ENCODE data around the gene STEAP2. TPM values are rescaled to one million over a fixed set of nuclear protein-coding genes. Genes with fewer than 3 reads are reported as not detected.
"Not testable (repeated sequence)": the region's sequence is repeated elsewhere in the genome, so short reads cannot be mapped to it uniquely, and the experiment has no call there.

The STEAP2 gene
- total RNA-seq, 1 experiment from 2014 or later: 2.0 TPM

- H3K27me3 ChIP-seq: no peaks in the 10 kb centered on the region
- no peaks in the 10 kb centered on the region for H3K9me3 ChIP-seq
- H3K36me3 ChIP-seq: no peaks in the 10 kb centered on the region
- peak overlapping the region; percentile 87 for H3K4me3 ChIP-seq
- DNase-seq: no peak
Measured at GRCh38 chr7:90244565-90244908, 33.0 kb downstream of the STEAP2 start.

DNA sequence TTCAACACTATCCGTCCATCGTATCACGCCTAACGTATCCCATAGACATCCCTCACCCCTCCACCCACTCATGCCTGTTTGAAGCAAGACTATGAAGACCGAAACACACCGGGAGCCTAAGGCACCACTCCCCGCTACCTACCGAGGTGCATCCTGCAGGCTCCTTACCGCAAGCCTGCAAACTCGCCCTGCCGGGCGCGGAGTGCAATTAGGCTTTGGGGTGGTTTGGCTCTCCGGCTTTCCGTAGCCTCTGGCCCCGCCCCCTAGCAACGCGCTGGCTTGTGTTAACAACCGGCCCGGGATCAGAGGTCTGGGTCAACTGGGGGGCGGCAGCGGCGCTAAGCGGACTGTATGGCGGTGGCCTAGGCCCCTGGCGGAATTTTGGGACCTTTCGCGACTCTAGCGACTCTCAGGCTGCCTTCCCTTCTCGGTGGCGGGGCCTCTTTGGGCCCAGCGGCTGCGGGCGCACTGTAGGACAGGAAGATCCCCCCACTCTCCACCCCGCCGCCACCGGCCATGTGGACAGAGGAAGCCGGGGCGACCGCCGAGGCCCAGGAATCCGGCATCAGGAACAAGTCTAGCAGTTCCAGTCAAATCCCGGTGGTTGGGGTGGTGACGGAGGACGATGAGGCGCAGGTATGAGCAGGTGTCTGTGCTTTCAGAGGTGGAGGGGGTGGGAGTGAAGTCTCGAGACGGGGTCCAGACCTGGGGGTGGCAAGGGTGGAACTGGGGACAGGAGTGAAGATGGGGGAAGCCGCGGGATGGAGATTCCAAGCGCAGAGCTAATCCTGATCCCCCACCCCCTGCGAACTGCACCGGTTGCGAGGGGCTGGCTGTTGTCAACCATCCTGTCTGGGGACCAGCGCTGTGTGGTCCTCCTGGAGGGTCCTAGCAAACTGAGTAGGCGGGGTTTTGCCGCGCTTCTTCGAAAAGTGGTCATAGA is 33.6 kb downstream of the STEAP2 start, which contains the start of gene CFAP69:
Gene CFAP69, plus strand, starts transcription at position 266 of the 943 bp plus-strand sequence. Its CDS starts 251 bp downstream, at position 517.
- Histone ChIP-seq H3K27me3 (no peaks in the 10 kb centered on the region), H3K36me3 (no peaks in the 10 kb centered on the region), H3K4me3 (peak within 1 kb of the TSS; percentile 87), H3K9me3 (no peaks in the 10 kb centered on the region)
- DNase-seq: peak; percentile 85

GRCh38 chr7:90246171-90246570 is 34.6 kb downstream of the STEAP2 start:
- Histone ChIP-seq H3K36me3 (no peaks in the 10 kb centered on the region), H3K4me3 (peak overlapping the region; percentile 87), H3K9me3 (no peaks in the 10 kb centered on the region), H3K27me3 (no peaks in the 10 kb centered on the region)
- no peak for DNase-seq

DNA sequence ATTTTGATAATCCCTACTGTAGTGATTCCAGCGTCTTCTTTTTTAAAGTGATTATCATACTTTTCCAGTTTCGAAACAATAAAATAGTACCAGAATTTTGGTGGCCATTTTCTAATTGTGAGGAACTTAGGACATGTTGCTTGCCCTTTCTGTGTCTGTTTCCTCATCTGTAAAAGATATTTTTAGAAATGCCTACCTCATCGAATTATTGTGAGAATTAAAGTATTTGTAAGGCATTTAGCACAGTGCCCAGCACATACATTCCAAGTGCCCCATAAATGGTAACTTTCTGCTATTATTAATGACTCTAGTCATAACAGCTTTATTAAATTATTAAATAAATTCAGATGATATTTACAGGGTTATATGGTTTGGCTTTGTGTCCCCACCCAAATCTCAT is 37.2 kb downstream of the STEAP2 start:
- DNase-seq: no peak
- Histone ChIP-seq H3K9me3 (no peaks in the 10 kb centered on the region), H3K27me3 (no peaks in the 10 kb centered on the region), H3K36me3 (no peaks in the 10 kb centered on the region), H3K4me3 (no peak overlapping the region)

DNA sequence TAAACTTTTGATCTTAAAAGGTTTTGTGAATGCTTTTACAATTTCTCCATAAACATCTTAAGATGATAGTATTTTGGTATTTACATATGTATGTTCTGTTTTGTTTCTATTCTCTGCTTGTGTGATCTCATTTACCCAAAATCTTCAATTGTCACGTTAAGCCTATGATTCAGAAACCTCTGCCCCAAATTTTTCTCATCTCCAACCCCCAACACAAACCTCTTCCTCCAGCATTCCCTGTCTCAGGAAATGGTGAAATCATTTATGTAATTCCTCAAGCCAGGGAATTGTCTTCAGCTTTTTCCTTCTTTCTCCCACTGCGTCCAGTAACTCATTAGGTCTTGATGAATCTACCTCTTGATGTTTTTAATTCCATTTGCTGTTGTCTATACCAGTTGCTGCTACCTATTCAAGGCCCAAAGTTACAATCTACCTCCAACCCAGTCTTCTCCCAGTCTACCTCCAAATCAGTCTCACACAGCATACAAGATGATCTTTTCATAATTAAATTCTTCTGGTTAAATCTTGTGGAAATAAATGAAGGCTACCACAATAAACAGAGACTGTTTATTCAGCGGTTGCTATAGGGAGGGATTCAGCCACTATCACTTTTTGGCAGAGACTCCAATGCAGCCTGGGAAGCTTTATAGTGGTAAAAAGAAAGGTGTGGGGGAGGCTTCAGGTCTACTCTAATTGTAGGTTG is 39.2 kb downstream of the STEAP2 start:
- peak; percentile 19 for DNase-seq
- Histone ChIP-seq H3K4me3 (no peak overlapping the region), H3K27me3 (no peaks in the 10 kb centered on the region), H3K9me3 (no peaks in the 10 kb centered on the region), H3K36me3 (no peaks in the 10 kb centered on the region)

DNA sequence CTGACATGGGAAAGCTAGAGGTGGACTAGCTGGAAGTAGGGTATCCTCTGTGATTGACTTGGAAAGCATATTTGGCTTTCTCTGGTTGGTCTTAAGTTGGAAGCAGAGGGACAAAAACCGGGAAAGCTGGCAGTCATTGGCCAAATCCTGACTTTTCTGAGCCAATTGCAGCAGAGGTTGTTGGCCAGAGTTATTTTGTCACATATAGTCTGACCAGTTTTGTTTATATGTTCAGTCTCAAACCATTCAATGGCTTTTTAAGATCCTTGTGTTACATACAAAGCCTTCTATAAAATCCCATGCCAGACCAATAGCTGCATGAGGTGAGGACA is 39.7 kb downstream of the STEAP2 start:
- peak; percentile 37 for DNase-seq
- Histone ChIP-seq H3K9me3 (no peaks in the 10 kb centered on the region), H3K27me3 (no peaks in the 10 kb centered on the region), H3K36me3 (no peaks in the 10 kb centered on the region), H3K4me3 (no peak overlapping the region)

DNA sequence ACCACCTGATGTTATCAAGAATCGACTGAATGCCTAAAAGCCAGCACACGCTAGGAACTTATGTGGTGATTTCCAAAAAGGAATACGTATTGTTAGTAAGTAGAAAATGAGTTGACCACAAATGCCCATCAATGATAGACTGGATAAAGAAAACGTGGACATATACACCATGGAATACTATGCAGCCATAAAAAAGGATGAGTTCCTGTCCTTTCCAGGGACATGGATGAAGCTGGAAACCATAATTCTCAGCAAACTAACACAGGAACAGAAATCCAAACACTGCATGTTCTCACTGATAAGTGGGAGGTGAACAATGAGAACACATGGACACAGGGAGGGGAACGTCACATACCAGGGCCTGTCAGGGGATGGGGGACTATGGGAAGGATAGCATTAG is 44.5 kb downstream of the STEAP2 start:
- H3K9me3 ChIP-seq, H3K4me3 ChIP-seq, DNase-seq, H3K36me3 ChIP-seq, H3K27me3 ChIP-seq: not testable (repeated sequence)

GRCh38 chr7:90256778-90257177 is 45.2 kb downstream of the STEAP2 start:
- Histone ChIP-seq H3K9me3 (no peaks in the 10 kb centered on the region), H3K36me3 (no peaks in the 10 kb centered on the region), H3K27me3 (no peaks in the 10 kb centered on the region), H3K4me3 (no peak overlapping the region)
- DNase-seq: no peak

DNA sequence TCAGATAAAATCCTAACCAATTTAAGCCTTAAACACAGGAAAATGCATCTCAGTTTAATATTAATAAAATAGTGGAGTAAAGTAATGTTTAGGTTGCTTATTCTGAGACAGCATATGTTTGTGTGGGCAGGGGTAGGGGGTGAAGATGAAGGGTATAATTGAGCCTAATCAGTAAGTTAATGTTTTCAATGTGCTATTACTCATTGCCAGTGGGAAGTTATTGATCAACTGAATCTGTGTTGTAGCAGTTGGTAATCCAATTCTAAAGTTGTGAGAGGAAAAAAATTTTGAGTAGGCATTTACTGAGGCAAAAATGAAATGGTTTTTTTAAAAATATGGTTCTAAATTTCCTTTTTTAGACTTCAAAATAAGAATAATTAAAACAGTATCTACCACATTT is 49.9 kb downstream of the STEAP2 start:
- Histone ChIP-seq H3K4me3 (no peak overlapping the region), H3K36me3 (no peaks in the 10 kb centered on the region), H3K27me3 (no peaks in the 10 kb centered on the region), H3K9me3 (no peaks in the 10 kb centered on the region)
- DNase-seq: no peak

DNA sequence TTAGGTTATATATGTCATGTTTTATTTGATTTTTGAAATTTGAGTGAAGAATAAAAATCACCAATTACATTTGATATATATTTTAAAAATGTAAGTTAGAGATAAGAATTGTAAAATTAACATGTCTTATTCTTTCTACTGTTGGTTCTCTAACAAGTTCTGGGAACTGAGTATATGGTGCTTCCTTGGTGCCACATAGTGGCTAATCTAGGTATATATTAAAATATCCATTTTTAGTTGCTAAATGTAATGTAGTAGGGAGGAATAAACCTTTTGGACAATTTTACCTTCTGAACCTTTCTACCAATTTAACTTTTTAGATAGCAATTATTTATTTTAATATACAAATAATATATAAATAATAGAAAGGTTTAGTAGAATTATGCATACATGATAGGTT is 50.9 kb downstream of the STEAP2 start:
- no peaks in the 10 kb centered on the region for H3K9me3 ChIP-seq
- H3K27me3 ChIP-seq: no peaks in the 10 kb centered on the region
- H3K4me3 ChIP-seq: no peak overlapping the region
- no peaks in the 10 kb centered on the region for H3K36me3 ChIP-seq
- DNase-seq: no peak

DNA sequence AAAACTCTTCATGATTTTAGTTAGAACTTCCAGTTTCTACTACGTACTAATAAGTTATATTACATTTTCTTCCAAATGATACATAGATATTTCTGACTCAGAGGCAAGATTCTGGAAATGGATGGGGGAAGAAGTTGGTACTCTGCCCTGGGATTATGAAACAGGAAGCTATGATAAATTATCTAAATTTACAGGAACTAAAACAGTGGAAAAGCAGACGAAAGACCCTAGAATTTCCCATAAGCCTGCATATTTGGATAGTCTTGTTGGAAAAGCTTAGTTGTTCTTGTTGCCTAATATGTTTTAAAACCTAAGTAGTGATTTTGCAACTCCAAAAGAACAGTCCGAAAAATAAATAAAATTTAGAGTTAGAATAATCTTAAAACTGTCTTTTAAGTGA is 55.3 kb downstream of the STEAP2 start:
- Histone ChIP-seq H3K27me3 (no peaks in the 10 kb centered on the region), H3K9me3 (no peaks in the 10 kb centered on the region), H3K4me3 (no peak overlapping the region), H3K36me3 (no peaks in the 10 kb centered on the region)
- DNase-seq: no peak

GRCh38 chr7:90267263-90267858 is 55.8 kb downstream of the STEAP2 start:
- DNase-seq: no peak

DNA sequence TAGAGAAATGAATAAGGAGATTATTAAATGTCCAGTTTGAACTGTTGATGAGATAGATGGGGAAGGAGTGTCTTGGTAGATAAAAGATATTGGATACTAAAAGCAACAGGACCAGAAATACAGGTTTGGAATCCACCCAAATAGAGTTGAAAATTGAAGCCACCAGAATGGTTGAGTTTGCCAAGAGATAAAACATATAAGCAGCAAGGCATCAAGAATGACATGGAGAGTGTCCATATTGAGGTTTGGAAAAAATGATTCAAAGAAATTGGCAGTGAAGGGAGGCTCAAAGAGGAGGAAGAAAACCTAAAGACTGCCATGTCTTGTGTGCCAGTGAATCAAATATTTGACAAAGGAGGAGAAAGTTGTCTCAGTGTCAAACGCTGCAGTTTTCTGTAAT is 57.6 kb downstream of the STEAP2 start:
- DNase-seq: no peak
- Histone ChIP-seq H3K9me3 (no peaks in the 10 kb centered on the region), H3K4me3 (no peak overlapping the region), H3K36me3 (no peaks in the 10 kb centered on the region), H3K27me3 (no peaks in the 10 kb centered on the region)

More at GRCh38 chr7:90267263-90267858, 55.8 kb downstream of the STEAP2 start:
- Histone ChIP-seq H3K36me3 (no peaks in the 10 kb centered on the region), H3K9me3 (no peaks in the 10 kb centered on the region), H3K27me3 (no peaks in the 10 kb centered on the region), H3K4me3 (no peak overlapping the region)

GRCh38 chr7:90270431-90271178 is 59.1 kb downstream of the STEAP2 start:
- Histone ChIP-seq H3K36me3 (no peaks in the 10 kb centered on the region), H3K4me3 (no peak overlapping the region), H3K27me3 (no peaks in the 10 kb centered on the region), H3K9me3 (no peaks in the 10 kb centered on the region)
- DNase-seq: no peak

DNA sequence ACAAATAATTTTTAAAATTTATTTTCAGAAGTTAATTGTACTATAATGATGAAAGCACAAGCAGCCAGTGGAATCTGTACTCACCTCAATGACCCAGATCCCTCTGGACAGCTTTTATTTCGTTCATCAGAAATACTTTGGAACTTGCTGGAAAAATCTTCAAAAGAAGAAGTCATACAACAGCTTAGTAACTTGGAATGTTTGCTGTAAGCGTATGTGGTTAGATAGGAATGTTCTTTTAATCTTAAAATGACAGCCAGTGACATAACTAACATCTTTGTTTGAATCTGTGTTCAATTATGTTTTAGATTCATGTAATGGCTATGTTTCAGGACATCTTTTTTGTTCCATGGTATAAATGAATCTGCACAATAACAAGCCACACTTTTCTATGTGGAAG is 60.2 kb downstream of the STEAP2 start:
- H3K4me3 ChIP-seq: no peak overlapping the region
- DNase-seq: no peak
- H3K27me3 ChIP-seq: no peaks in the 10 kb centered on the region
- no peaks in the 10 kb centered on the region for H3K9me3 ChIP-seq
- H3K36me3 ChIP-seq: no peaks in the 10 kb centered on the region

- DNase-seq: no peak
- Histone ChIP-seq H3K27me3 (no peaks in the 10 kb centered on the region), H3K4me3 (no peak overlapping the region), H3K36me3 (no peaks in the 10 kb centered on the region), H3K9me3 (no peaks in the 10 kb centered on the region)
Measured at GRCh38 chr7:90272242-90272641, 60.7 kb downstream of the STEAP2 start.

GRCh38 chr7:90274161-90274560 is 62.6 kb downstream of the STEAP2 start:
- no peaks in the 10 kb centered on the region for H3K27me3 ChIP-seq
- no peaks in the 10 kb centered on the region for H3K36me3 ChIP-seq
- no peak overlapping the region for H3K4me3 ChIP-seq
- no peak for DNase-seq
- no peaks in the 10 kb centered on the region for H3K9me3 ChIP-seq
